Measurements from ENCODE around the gene CNR1. TPM values are rescaled to one million over a fixed set of nuclear protein-coding genes. Genes with fewer than 3 reads are reported as not detected.
A peak's percentile ranks its signal among the peaks of the same experiment; 100 is the strongest.

CNR1 gene
- total RNA-seq, 8 experiments from 2014 or later = 1.1 to 127 (median 75.7) TPM

DNA sequence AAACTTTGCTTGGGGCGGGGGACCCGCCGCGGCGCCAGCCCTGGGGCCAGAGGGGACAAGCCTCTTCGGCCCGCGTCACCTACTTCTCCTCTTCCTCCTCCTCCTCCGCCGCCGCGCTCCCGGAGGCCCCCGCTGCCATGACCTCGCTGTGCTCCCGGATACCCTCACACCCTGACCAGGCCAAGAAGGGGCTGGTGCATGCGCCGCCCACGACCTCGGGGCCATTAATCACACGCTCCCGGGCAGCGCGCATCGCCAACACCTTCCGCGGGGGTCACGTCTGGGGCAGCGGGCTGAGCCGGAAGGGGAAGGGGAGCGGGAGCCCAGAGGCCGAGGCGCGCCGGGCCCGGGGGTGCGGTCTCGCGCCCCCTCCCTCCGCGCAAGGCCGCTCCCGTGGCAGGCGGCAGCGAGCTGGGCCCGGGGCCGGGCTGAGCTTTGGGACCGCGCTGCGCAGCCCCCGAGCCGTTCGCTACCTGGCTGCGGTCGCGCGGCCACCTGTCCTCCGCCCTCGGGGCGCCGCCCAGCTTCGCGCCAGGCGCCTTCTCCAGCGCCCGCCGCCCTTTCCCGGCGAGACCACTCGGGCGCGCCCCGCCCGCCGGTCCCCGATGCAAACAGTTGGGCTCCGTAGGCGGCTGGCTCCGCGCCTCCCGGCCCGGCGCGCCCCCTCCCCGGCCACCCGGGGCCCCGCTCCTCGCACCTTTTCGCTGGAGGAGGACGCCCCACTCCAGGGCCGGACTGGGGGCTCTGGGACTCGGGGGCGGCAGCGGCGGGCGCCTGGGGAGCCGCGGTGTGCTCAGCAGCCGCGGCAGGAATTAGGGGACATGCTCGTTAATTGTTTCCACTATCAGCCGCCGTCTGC, 575 bp upstream of the CNR1 start:
- 0 to 4% (median 0%) methylated on average over 2 to 10 of the region's 103 CpGs; no CpG with 5 or more reads in 6 of the 10 experiments for WGBS, 10 experiments
- peak overlapping the region; percentile 88 to 90 for H3K27ac ChIP-seq
- peak; percentile 5 to 73 (median 61) for ATAC-seq (replicated peaks in 6 of 8)

DNA sequence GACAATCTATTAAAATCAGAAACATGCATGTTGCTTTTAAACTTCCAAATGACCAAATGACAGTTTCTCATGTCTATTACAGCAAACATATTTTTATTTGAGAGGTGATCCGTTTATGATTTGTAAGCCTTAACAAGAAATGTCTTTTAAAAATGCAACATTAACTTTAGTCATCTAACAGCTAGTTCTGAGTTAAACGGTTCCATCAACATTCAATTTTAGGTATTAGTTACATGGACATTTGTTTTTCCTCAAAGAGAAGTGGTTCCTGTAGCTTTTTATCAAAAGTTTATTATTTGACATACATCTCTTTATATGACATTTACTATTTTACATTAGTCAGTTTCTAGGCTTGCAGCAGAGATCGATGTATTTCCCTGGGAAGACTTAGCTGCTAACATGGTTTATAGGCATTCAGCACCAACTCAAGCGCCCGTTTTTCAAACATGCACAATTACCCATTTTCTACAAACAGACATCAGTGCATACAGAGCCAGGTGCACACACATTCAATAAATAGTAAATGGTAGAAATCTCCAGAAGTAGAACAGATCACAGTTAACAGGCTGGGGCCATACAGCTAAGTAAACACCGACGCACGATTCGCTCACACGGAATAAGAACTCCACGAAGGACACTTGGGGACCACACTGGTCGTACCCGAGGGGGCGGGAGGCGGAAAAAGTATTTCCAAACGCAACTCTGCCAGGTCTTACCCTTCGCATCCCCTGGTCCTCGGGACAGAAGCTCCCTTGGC, 882 bp downstream of the CNR1 start:
- peak overlapping the region; percentile 61 to 89 (median 67) for H3K4me3 ChIP-seq
- ATAC-seq (replicated peaks in 6 of 8) = peak in 6 of 8 experiments; percentile 2 to 14 (median 5)
- H3K4me1 ChIP-seq (replicated peaks in 1 of 2) = peaks cover 2 to 15% of the 10 kb centered on the region in 2 donors
- WGBS, 10 experiments = 0 to 38% (median 3%) methylated on average over 5 to 16 of the region's 18 CpGs; no CpG with 5 or more reads in 1 of the 10 experiments
- in situ Hi-C loops (cut with MboI; ENCODE audit: low pct_unique_long_range_greater_than_20kb in 2 of 9, low sequenced_read_pairs in 9 of 9, unreplicated experiment in 9 of 9) = no loop called here
- H3K27ac ChIP-seq = peak overlapping the region; percentile 88 to 90

More for the DNA sequence above, 575 bp upstream of the CNR1 start:
- in situ Hi-C loops (cut with MboI; ENCODE audit: low pct_unique_long_range_greater_than_20kb in 2 of 9, low sequenced_read_pairs in 9 of 9, unreplicated experiment in 9 of 9) = no loop called here
- Histone ChIP-seq H3K4me3 (peak overlapping the region; percentile 61 to 89 (median 67)), H3K4me1 (replicated peaks in 1 of 2) (peaks cover 2 to 12% of the 10 kb centered on the region in 2 donors)

DNA sequence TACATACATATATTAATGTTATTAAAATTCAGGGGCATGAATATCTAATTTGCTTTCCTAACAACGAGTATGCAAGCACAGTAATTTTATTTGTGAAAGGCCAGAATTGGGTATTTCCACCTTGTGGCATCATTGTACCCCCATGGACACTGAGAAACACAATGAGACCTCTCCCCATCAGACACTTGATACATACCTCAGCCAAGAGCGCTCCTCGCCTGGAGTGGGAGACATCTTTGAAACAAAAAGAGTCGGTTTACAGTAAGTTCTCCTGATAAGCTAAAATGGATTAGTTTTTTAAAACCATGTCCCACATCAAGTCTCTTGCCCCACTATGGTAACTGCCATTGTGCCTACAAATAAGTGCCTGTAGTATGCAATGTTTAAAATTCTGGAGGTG, 2.1 kb downstream of the CNR1 start:
- H3K4me3 ChIP-seq = peak overlapping the region; percentile 61 to 89 (median 67)
- no peak for ATAC-seq (replicated peaks in 6 of 8)
- in situ Hi-C loops (cut with MboI; ENCODE audit: low pct_unique_long_range_greater_than_20kb in 2 of 9, low sequenced_read_pairs in 9 of 9, unreplicated experiment in 9 of 9) = no loop called here
- H3K27ac ChIP-seq = peak overlapping the region in 1 of 2 donors; percentile 90
- WGBS, 10 experiments = 0 to 100% (median 34%) methylated on average over 1 to 4 of the region's 4 CpGs
- peaks cover 2 to 14% of the 10 kb centered on the region in 2 donors for H3K4me1 ChIP-seq (replicated peaks in 1 of 2)

DNA sequence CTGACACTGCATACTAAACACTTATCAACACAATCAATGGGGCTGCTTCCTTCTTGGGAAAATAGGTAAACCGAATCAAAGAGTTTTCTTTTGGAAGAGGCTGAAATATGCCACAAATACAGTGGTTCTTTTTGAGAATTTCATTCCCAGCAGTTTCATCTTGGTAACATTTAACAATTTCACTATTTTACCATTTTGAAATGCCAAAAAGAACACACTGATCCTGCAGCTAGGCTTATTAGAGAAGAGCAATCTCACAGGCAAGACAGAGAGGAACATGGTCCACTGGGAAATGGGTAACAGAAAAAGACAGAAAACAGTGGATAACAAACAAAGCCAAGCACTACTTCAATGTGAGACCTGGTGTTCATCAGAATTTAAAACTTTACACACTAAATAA, 2.5 kb downstream of the CNR1 start:
- in situ Hi-C loops (cut with MboI; ENCODE audit: low pct_unique_long_range_greater_than_20kb in 2 of 9, low sequenced_read_pairs in 9 of 9, unreplicated experiment in 9 of 9) = no loop called here
- ATAC-seq (replicated peaks in 6 of 8) = no peak
- H3K4me1 ChIP-seq (replicated peaks in 1 of 2) = peaks cover 2 to 15% of the 10 kb centered on the region in 2 donors
- peak overlapping the region in 1 of 2 donors; percentile 90 for H3K27ac ChIP-seq
- H3K4me3 ChIP-seq = peak overlapping the region; percentile 61 to 89 (median 67)
- WGBS, 10 experiments = 0 to 80% (median 60%) methylated on average over 1 of the region's 1 CpG; no CpG with 5 or more reads in 3 of the 10 experiments

DNA sequence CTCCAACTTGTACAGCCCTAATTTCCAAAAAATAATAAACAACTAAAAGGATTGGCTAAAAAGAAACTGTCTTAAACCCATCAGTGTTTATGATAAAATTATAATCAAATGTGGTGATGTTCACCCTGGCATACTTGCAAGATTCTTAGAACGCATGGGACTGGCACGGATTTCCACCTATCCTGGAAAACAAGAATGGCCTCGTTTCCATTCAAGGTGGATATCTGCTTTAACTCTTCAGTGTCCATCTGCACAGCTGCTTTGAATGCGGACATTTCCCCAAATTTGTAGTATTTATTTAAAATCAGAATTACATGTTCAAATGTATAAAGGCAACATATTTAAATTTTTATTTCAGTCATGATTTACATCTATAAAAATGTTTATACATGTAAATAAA, 4.2 kb downstream of the CNR1 start:
- 0 to 90% (median 68%) methylated on average over 1 to 4 of the region's 4 CpGs for WGBS, 10 experiments

DNA sequence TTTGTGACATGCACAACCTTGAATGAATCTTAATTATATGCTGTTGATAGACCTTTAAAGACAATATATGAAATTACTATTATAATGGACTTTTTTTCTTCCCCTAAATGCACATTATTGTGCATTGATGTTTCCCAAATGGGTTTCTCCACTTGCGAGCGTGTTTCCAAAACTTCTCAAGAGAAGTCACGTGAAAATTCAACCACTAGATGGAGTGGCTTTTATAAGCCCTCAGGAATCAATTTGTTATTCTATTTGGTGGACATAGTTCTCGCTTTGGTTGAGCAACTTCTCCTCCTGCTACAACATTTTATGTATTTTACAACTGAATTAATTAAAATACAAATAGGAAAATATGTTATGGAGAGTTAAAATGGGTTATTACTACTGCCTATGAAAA, 9.0 kb downstream of the CNR1 start:
- in situ Hi-C loops (cut with MboI; ENCODE audit: low pct_unique_long_range_greater_than_20kb in 2 of 9, low sequenced_read_pairs in 9 of 9, unreplicated experiment in 9 of 9) = no loop called here
- WGBS, 10 experiments = 5 to 100% (median 93%) methylated on average over 1 to 4 of the region's 4 CpGs; no CpG with 5 or more reads in 2 of the 10 experiments
- H3K4me3 ChIP-seq = no peak overlapping the region
- H3K4me1 ChIP-seq (replicated peaks in 1 of 2) = peaks cover 0 to 13% of the 10 kb centered on the region in 2 donors
- H3K27ac ChIP-seq = no peak overlapping the region
- no peak for ATAC-seq (replicated peaks in 6 of 8)

More for the DNA sequence above, 4.2 kb downstream of the CNR1 start:
- no peak for ATAC-seq (replicated peaks in 6 of 8)
- no peak overlapping the region for H3K27ac ChIP-seq
- H3K4me3 ChIP-seq = peak overlapping the region in 2 of 5 donors; percentile 61 to 73
- H3K4me1 ChIP-seq (replicated peaks in 1 of 2) = peaks cover 0 to 13% of the 10 kb centered on the region in 2 donors
- in situ Hi-C loops (cut with MboI; ENCODE audit: low pct_unique_long_range_greater_than_20kb in 2 of 9, low sequenced_read_pairs in 9 of 9, unreplicated experiment in 9 of 9) = no loop called here

DNA sequence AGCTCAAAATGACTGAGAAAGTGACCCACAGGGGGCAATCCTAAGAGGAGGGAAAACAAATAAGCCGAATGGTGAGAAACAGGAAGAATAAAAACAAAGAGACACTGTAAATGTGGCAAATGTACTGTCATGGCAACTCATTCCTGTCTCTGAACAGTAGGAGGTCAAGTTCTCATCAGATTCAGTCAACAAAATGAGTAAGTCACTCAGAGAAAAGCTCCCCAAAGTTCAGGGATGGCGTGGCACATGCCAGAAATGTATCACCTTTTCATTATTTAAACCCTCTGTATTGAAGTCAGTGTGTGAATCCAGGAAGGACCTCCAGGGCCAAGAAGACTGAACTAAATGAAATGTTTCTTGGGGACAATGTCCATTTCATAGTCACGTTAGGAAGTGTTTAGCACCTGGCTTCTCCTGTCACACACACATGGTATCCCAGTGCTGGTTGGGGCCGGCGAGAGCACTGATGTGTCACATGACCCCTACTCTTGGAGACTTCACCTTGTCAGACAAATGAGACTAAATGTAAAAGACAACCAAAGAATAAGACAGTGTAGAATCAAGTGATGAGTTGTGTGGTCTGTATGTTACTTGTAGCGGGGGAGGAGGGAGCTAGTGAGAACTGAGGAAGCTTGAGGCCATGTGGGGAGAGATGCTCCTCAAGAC, 20.7 kb downstream of the CNR1 start:
- Histone ChIP-seq H3K4me1 (replicated peaks in 1 of 2) (peaks cover 0 to 2% of the 10 kb centered on the region in 2 donors), H3K27ac (no peak overlapping the region), H3K4me3 (no peak overlapping the region)
- in situ Hi-C loops (cut with MboI; ENCODE audit: low pct_unique_long_range_greater_than_20kb in 2 of 9, low sequenced_read_pairs in 9 of 9, unreplicated experiment in 9 of 9) = no loop called here
- no peak for ATAC-seq (replicated peaks in 6 of 8)
- WGBS, 10 experiments = 25 to 100% (median 87%) methylated on average over 1 to 5 of the region's 6 CpGs

DNA sequence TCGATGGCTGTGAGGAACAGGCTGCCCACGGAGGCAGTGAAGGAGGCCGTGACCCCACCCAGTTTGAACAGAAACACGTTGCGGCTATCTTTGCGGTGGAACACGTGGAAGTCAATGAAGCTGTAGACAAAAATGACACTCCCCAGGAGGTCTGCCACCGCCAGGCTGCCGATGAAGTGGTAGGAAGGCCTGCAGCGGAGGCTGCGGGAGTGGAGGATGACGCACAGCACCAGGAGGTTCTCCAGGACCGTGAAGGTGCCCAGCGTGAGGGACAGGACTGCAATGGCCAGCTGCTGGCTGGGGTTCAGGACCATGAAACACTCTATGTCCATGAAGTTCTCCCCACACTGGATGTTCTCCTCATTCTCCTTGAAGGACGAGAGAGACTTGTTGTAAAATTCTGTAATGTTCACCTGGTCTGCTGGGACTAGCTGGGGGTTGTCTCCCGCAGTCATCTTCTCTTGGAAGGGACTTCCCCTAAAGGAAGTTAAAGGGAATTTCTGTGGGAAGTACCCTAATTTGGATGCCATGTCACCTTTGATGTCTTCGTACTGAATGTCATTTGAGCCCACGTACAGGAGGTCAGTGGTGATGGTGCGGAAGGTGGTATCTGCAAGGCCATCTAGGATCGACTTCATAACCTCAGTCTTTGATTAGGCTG, 21.4 kb downstream of the CNR1 start:
- in situ Hi-C loops (cut with MboI; ENCODE audit: low pct_unique_long_range_greater_than_20kb in 2 of 9, low sequenced_read_pairs in 9 of 9, unreplicated experiment in 9 of 9) = no loop called here
- H3K27ac ChIP-seq = no peak overlapping the region
- no peak for ATAC-seq (replicated peaks in 6 of 8)
- WGBS, 10 experiments = 33 to 100% (median 92%) methylated on average over 1 to 16 of the region's 20 CpGs; no CpG with 5 or more reads in 1 of the 10 experiments
- peaks cover 0 to 2% of the 10 kb centered on the region in 2 donors for H3K4me1 ChIP-seq (replicated peaks in 1 of 2)
- no peak overlapping the region for H3K4me3 ChIP-seq

DNA sequence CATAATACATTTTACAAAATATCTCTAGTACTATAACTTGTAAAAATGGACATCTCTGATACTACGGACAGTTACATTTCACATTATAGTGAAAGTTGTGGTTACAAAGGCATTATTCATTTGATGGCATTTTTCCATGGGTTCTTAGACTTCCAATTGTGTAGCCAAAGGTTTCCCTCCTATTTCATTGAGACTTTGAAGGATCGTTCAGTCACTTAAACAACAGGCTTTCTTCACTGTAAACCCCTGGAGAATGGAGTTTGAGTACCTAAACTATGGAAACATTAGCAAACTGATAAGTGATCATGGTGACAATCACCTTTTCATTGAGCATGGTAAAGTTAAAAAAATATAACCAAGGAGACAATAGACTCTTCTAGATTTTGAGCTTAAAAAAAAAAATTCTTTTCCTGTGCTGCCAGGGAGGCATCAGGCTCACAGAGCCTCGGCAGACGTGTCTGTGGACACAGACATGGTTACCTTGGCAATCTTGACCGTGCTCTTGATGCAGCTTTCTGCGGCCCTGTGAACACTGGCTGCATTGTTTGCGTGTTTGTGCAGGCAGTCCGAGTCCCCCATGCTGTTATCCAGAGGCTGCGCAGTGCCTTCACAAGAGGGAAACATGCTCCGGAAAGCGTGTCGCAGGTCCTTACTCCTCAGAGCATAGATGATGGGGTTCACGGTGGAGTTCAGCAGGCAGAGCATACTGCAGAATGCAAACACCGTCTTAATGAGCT, 22.6 kb downstream of the CNR1 start:
- no peak overlapping the region for H3K27ac ChIP-seq
- no peak overlapping the region for H3K4me3 ChIP-seq
- peak in 3 of 8 experiments; percentile 71 to 99 (median 95) for ATAC-seq (replicated peaks in 6 of 8)
- in situ Hi-C loops (cut with MboI; ENCODE audit: low pct_unique_long_range_greater_than_20kb in 2 of 9, low sequenced_read_pairs in 9 of 9, unreplicated experiment in 9 of 9) = no loop called here
- peaks cover 0 to 2% of the 10 kb centered on the region in 2 donors for H3K4me1 ChIP-seq (replicated peaks in 1 of 2)
- 4 to 97% (median 85%) methylated on average over 1 to 12 of the region's 14 CpGs for WGBS, 10 experiments

DNA sequence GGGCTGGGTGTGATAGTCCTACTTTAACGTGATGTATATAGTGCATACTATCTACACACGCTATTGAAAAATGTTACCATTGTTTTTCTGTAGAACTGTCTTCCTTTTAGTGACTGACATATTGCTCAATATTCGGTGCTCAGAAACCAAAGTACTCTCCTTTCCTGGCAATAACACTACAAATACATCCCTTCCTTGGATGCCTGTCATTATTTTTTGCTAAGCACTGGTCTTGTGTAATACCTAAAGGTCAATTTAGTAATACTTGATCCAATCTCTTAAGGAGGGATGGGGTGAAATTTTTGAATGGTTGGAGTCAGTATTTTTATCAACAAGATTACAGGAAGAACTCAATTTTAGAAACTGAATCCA, 23.9 kb downstream of the CNR1 start:
- peaks cover 0 to 2% of the 10 kb centered on the region in 2 donors for H3K4me1 ChIP-seq (replicated peaks in 1 of 2)
- 32 to 100% (median 87%) methylated on average over 1 to 3 of the region's 3 CpGs for WGBS, 10 experiments
- no peak overlapping the region for H3K4me3 ChIP-seq
- no peak overlapping the region for H3K27ac ChIP-seq
- in situ Hi-C loops (cut with MboI; ENCODE audit: low pct_unique_long_range_greater_than_20kb in 2 of 9, low sequenced_read_pairs in 9 of 9, unreplicated experiment in 9 of 9) = no loop called here
- ATAC-seq (replicated peaks in 6 of 8) = no peak

DNA sequence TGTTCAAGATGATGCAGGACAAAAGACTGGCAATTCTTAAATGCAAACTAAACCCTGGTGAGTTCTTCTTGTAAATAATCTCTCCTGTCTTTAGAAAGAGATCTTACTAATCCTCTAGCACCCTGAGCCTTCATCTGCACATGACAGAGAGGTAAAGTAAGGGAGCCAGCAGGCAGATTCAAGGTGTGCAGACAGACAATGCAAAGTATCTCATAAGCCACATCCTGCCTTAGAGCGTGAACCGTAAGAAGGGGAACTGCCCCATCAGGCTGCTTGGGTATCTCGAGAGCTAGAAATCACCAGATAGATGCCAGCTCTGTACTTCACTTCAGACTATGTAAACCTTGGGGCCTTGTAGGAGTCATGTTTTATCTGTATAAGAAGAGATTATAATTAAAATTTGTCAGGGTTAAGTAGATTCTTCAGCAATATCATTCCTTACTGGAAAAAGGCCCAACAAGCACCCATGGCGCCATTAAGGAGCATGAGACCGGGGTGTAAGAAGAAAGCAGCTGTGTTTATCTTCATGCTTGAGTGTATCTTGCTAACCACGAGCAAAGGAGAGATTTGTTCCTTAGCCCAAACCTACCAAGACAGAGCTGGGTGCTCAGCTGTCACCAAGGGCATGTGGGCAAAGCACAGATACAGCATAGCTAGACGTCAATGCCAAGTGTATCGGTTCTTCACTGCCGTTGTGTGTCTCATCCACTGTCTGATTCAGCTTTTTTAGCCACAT, 24.4 kb downstream of the CNR1 start:
- in situ Hi-C loops (cut with MboI; ENCODE audit: low pct_unique_long_range_greater_than_20kb in 2 of 9, low sequenced_read_pairs in 9 of 9, unreplicated experiment in 9 of 9) = no loop called here
- 20 to 100% (median 87%) methylated on average over 1 to 8 of the region's 9 CpGs; no CpG with 5 or more reads in 1 of the 10 experiments for WGBS, 10 experiments
- peaks cover 0 to 2% of the 10 kb centered on the region in 2 donors for H3K4me1 ChIP-seq (replicated peaks in 1 of 2)
- ATAC-seq (replicated peaks in 6 of 8) = no peak
- no peak overlapping the region for H3K4me3 ChIP-seq
- H3K27ac ChIP-seq = no peak overlapping the region
